ENCODE results near the gene CD48. TPM values are rescaled to one million over a fixed set of nuclear protein-coding genes. Genes with fewer than 3 reads are reported as not detected.

The CD48 gene
- total RNA-seq, 2 experiments from 2014 or later: 131 to 150 TPM

GRCh38 chr1:160664573-160665051 lies 47.0 kb downstream of the CD48 start:
- intact Hi-C loops (cut with micrococcal nuclease; ENCODE audit: unreplicated experiment): no loop called here
- Histone ChIP-seq H3K4me1 (ENCODE audit: insufficient read depth, low read length, poor library complexity, severe bottlenecking) (peaks cover 43% of the 10 kb centered on the region), H3K36me3 (ENCODE audit: insufficient read depth, low read length) (peaks cover 11% of the 10 kb centered on the region), H4K20me1 (ENCODE audit: insufficient read depth, low read length) (no peaks in the 10 kb centered on the region), H3K9me3 (ENCODE audit: low read length) (peaks cover 28% of the 10 kb centered on the region), H3K4me3 (ENCODE audit: low read depth, low read length, poor library complexity, severe bottlenecking) (peak overlapping the region; percentile 16), H3K79me2 (ENCODE audit: insufficient read depth, low read depth, low read length) (no peaks in the 10 kb centered on the region), H3K27ac (ENCODE audit: low read depth, low read length, poor library complexity, severe bottlenecking) (peak overlapping the region; percentile 33), H3K4me2 (ENCODE audit: low read length) (peak overlapping the region; percentile 59), H2AFZ (ENCODE audit: low read length) (peak overlapping the region; percentile 53; the same call in 1 of the 2 replicates), H3K9me2 (ENCODE audit: insufficient read depth, low read length) (no peaks in the 10 kb centered on the region)
- no peak for TF ChIP-seq CTCF (conservative IDR thresholded peaks at IDR 0.05; ENCODE audit: low read length)
- TF ChIP-seq EZH2phosphoT487 (IDR thresholded peaks at IDR 0.05; ENCODE audit: borderline replicate concordance, low read depth, low read length): no peak
- DNase-seq (ENCODE audit: low spot score): peak; percentile 54
- ChIA-PET CTCF (ENCODE audit: unreplicated experiment) (interaction anchor here (0.9 to 1.1 kb wide), 2 partner anchors 11 kb away, joined by 3 to 4 read pairs; no protein-coding TSS in a partner anchor), POLR2A (interaction anchor here (0.7 to 2.4 kb wide), 4 partner anchors 8 to 11 kb away, joined by 3 to 10 read pairs (median 6); no protein-coding TSS in a partner anchor)
- BruUV-seq (replicated peaks): no TSS peak

- no peak overlapping the region for H3K27ac ChIP-seq (ENCODE audit: low read depth, low read length, poor library complexity, severe bottlenecking)
- H2AFZ ChIP-seq (ENCODE audit: low read length): no peak overlapping the region
- peaks cover 54% of the 10 kb centered on the region for H3K4me1 ChIP-seq (ENCODE audit: insufficient read depth, low read length, poor library complexity, severe bottlenecking)
- H3K9me3 ChIP-seq (ENCODE audit: low read length): peaks cover 12% of the 10 kb centered on the region
- no peaks in the 10 kb centered on the region for H4K20me1 ChIP-seq (ENCODE audit: insufficient read depth, low read length)
- DNase-seq (ENCODE audit: low spot score): no peak
- peak overlapping the region; percentile 10; the same call in 1 of the 2 replicates for H3K4me2 ChIP-seq (ENCODE audit: low read length)
- H3K4me3 ChIP-seq (ENCODE audit: low read depth, low read length, poor library complexity, severe bottlenecking): no peak overlapping the region
- ChIA-PET CTCF (ENCODE audit: unreplicated experiment) (interaction anchor here (1.4 kb wide), 1 partner anchor 13 kb away, joined by 4 read pairs; no protein-coding TSS in a partner anchor), POLR2A (interaction anchor here (0.7 to 1.9 kb wide), 6 partner anchors 9 to 361 kb away, joined by 3 to 5 read pairs (median 4); no protein-coding TSS in a partner anchor)
- H3K36me3 ChIP-seq (ENCODE audit: insufficient read depth, low read length): no peaks in the 10 kb centered on the region; the same call in 1 of the 2 replicates
- intact Hi-C loops (cut with micrococcal nuclease; ENCODE audit: unreplicated experiment): no loop called here
- no peaks in the 10 kb centered on the region for H3K79me2 ChIP-seq (ENCODE audit: insufficient read depth, low read depth, low read length)
- TF ChIP-seq CTCF (conservative IDR thresholded peaks at IDR 0.05; ENCODE audit: low read length) (no peak), EZH2phosphoT487 (IDR thresholded peaks at IDR 0.05; ENCODE audit: borderline replicate concordance, low read depth, low read length) (no peak)
- BruUV-seq (replicated peaks): no TSS peak
- no peaks in the 10 kb centered on the region for H3K9me2 ChIP-seq (ENCODE audit: insufficient read depth, low read length)
Observed at GRCh38 chr1:160662910-160663309, 48.7 kb downstream of the CD48 start.

GRCh38 chr1:160659566-160659965 lies 52.1 kb downstream of the CD48 start:
- ChIA-PET POLR2A (interaction anchor here (0.9 to 1.0 kb wide), 2 partner anchors 12 to 13 kb away, joined by 3 read pairs; no protein-coding TSS in a partner anchor), CTCF (ENCODE audit: unreplicated experiment) (no interaction called here)
- BruUV-seq (replicated peaks): no TSS peak
- Histone ChIP-seq H3K4me1 (ENCODE audit: insufficient read depth, low read length, poor library complexity, severe bottlenecking) (peaks cover 63% of the 10 kb centered on the region), H3K4me3 (ENCODE audit: low read depth, low read length, poor library complexity, severe bottlenecking) (no peak overlapping the region), H3K9me3 (ENCODE audit: low read length) (peaks cover 7% of the 10 kb centered on the region), H4K20me1 (ENCODE audit: insufficient read depth, low read length) (no peaks in the 10 kb centered on the region), H3K4me2 (ENCODE audit: low read length) (no peak overlapping the region), H2AFZ (ENCODE audit: low read length) (no peak overlapping the region), H3K9me2 (ENCODE audit: insufficient read depth, low read length) (no peaks in the 10 kb centered on the region), H3K79me2 (ENCODE audit: insufficient read depth, low read depth, low read length) (no peaks in the 10 kb centered on the region), H3K36me3 (ENCODE audit: insufficient read depth, low read length) (no peaks in the 10 kb centered on the region), H3K27ac (ENCODE audit: low read depth, low read length, poor library complexity, severe bottlenecking) (no peak overlapping the region)
- no peak for TF ChIP-seq CTCF (conservative IDR thresholded peaks at IDR 0.05; ENCODE audit: low read length)
- TF ChIP-seq EZH2phosphoT487 (IDR thresholded peaks at IDR 0.05; ENCODE audit: borderline replicate concordance, low read depth, low read length): no peak
- intact Hi-C loops (cut with micrococcal nuclease; ENCODE audit: unreplicated experiment): no loop called here
- DNase-seq (ENCODE audit: low spot score): no peak

Measured in OCI-LY7 (cell line).